Cardiac muscle cell (in vitro differentiated cells and primary cell): ENCODE measurements around the gene GLT8D1. TPM values are rescaled to one million over a fixed set of nuclear protein-coding genes. Genes with fewer than 3 reads are reported as not detected.

Experiments
- DNase-seq, 2 donors: peaks; one replicate each; pipeline versions ENCODE4 v3.0.0 to v3.0.0-alpha.2; 2010 to 2017; ENCODE audit warnings: low read depth in 1 of 2, low spot score in 1 of 2
- H3K27ac ChIP-seq: fragments of 200-600 bp; sonication (generic); 2 replicates; pipeline ENCODE4 v1.5.1; 2016
- H3K27me3 ChIP-seq: fragments of 200-600 bp; sonication (generic); 2 replicates; pipeline ENCODE4 v1.6.0; 2016; ENCODE audit warnings: control low read depth
- H3K36me3 ChIP-seq: fragments of 200-600 bp; sonication (generic); 2 replicates; pipeline ENCODE4 v1.5.1; 2016; ENCODE audit warnings: control low read depth
- H3K4me1 ChIP-seq: fragments of 200-600 bp; sonication (generic); 2 replicates; pipeline ENCODE4 v1.8.1; 2017; ENCODE audit warnings: low read depth, mild to moderate bottlenecking, mixed run types
- H3K4me3 ChIP-seq: fragments of 200-600 bp; sonication (generic); 2 replicates; pipeline ENCODE4 v1.5.1; 2016; ENCODE audit warnings: mild to moderate bottlenecking
- H3K9me3 ChIP-seq: fragments of 200-600 bp; sonication (generic); 2 replicates; pipeline ENCODE4 v1.5.1; 2017; ENCODE audit warnings: low read depth, mild to moderate bottlenecking, control low read depth
- polyA plus RNA-seq: library from polyadenylated mRNA; unstranded; fragments of >200 nt; fragmentation: Nextera tagmentation; extraction: Ambion mirVana; gene quantifications from 2 replicates; pipeline ENCODE4 v1.2.1, GENCODE V29; 2016
- total RNA-seq: library from RNA; depleted of rRNA; stranded (reverse); fragments of >200 nt; gene quantifications from 2 replicates; pipeline ENCODE4 v1.2.3, GENCODE V29; 2016
- TF ChIP-seq, protein P1 (sequence below): IDR thresholded peaks from 2 replicates; pipeline ENCODE4 v1.5.1; 2012; ENCODE audit warnings: low read depth, mild to moderate bottlenecking, low read length

The GLT8D1 gene
- total and polyA plus RNA-seq, 2 experiments from 2014 or later = 74.2 to 85.0 TPM

- Histone ChIP-seq H3K9me3 (no peaks in the 10 kb centered on the region), H3K4me3 (no peak overlapping the region), H3K27ac (peak overlapping the region; percentile 34), H3K4me1 (no peaks in the 10 kb centered on the region), H3K27me3 (no peaks in the 10 kb centered on the region), H3K36me3 (peaks cover 67% of the 10 kb centered on the region)
- DNase-seq = no peak
- TF ChIP-seq, protein P1, sequence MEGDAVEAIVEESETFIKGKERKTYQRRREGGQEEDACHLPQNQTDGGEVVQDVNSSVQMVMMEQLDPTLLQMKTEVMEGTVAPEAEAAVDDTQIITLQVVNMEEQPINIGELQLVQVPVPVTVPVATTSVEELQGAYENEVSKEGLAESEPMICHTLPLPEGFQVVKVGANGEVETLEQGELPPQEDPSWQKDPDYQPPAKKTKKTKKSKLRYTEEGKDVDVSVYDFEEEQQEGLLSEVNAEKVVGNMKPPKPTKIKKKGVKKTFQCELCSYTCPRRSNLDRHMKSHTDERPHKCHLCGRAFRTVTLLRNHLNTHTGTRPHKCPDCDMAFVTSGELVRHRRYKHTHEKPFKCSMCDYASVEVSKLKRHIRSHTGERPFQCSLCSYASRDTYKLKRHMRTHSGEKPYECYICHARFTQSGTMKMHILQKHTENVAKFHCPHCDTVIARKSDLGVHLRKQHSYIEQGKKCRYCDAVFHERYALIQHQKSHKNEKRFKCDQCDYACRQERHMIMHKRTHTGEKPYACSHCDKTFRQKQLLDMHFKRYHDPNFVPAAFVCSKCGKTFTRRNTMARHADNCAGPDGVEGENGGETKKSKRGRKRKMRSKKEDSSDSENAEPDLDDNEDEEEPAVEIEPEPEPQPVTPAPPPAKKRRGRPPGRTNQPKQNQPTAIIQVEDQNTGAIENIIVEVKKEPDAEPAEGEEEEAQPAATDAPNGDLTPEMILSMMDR = no peak
Measured at GRCh38 chr3:52695798-52696671, 9.6 kb downstream of the GLT8D1 start.

- Histone ChIP-seq H3K36me3 (peaks cover 79% of the 10 kb centered on the region), H3K27ac (peak overlapping the region; percentile 43)
Measured at GRCh38 chr3:52694528-52695189, 10.9 kb downstream of the GLT8D1 start.

GRCh38 chr3:52693071-52693470, 12.5 kb downstream of the GLT8D1 start:
- DNase-seq = no peak
- H3K27ac ChIP-seq = no peak overlapping the region
- no peaks in the 10 kb centered on the region for H3K9me3 ChIP-seq
- TF ChIP-seq, protein P1 = no peak
- H3K36me3 ChIP-seq = peaks cover 92% of the 10 kb centered on the region
- H3K27me3 ChIP-seq = no peaks in the 10 kb centered on the region
- no peak overlapping the region for H3K4me3 ChIP-seq
- no peaks in the 10 kb centered on the region for H3K4me1 ChIP-seq

More at GRCh38 chr3:52694528-52695189, 10.9 kb downstream of the GLT8D1 start:
- no peak for DNase-seq
- Histone ChIP-seq H3K4me3 (no peak overlapping the region), H3K27me3 (no peaks in the 10 kb centered on the region), H3K9me3 (no peaks in the 10 kb centered on the region), H3K4me1 (no peaks in the 10 kb centered on the region)
- TF ChIP-seq, protein P1 = no peak

DNA sequence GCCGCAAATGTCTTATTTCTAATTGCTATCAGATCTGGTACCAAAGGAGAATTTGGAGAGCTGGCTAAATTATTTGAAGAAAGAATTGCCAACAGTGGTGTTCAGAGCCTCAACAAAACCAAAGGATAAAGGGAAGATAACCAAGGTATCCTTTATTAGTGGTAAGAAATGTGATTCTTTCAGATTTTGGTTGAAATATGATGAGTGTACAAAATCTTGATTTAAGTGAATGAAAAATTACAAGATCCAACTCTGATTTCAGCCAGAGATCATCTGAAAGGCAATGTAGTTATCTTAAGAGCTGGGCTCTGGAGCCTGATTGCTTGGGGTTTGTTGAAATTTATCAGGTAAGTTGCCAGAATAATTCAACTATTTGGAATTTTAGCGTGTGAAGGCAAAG, 15.0 kb downstream of the GLT8D1 start:
- Histone ChIP-seq H3K4me1 (peaks cover 2% of the 10 kb centered on the region), H3K36me3 (peaks cover 76% of the 10 kb centered on the region), H3K27ac (no peak overlapping the region), H3K4me3 (no peak overlapping the region), H3K9me3 (no peaks in the 10 kb centered on the region), H3K27me3 (no peaks in the 10 kb centered on the region)
- TF ChIP-seq, protein P1 = no peak
- DNase-seq = no peak

GRCh38 chr3:52689151-52689550, 16.4 kb downstream of the GLT8D1 start:
- Histone ChIP-seq H3K36me3 (peaks cover 63% of the 10 kb centered on the region), H3K4me1 (peaks cover 10% of the 10 kb centered on the region), H3K4me3 (no peak overlapping the region), H3K9me3 (no peaks in the 10 kb centered on the region), H3K27ac (no peak overlapping the region), H3K27me3 (no peaks in the 10 kb centered on the region)
- no peak for DNase-seq
- TF ChIP-seq, protein P1 = no peak
